ENCODE data around the gene MVB12B. TPM values are rescaled to one million over a fixed set of nuclear protein-coding genes. Genes with fewer than 3 reads are reported as not detected.

Gene MVB12B
- total and polyA plus RNA-seq, 8 donors: 19.9 to 25.3 (median 22.8) TPM

- Histone ChIP-seq H3K9me3 (no peaks in the 10 kb centered on the region), H3K27ac (peak overlapping the region; percentile 57 to 92), H3K4me1 (peaks cover 6 to 73% of the 10 kb centered on the region in 2 donors), H3K27me3 (no peaks in the 10 kb centered on the region), H3K36me3 (peaks cover 0 to 39% of the 10 kb centered on the region in 2 donors), H3K4me3 (no peak overlapping the region)
- intact Hi-C loops (cut with DNase I): no loop called here
- TF ChIP-seq, protein P1, sequence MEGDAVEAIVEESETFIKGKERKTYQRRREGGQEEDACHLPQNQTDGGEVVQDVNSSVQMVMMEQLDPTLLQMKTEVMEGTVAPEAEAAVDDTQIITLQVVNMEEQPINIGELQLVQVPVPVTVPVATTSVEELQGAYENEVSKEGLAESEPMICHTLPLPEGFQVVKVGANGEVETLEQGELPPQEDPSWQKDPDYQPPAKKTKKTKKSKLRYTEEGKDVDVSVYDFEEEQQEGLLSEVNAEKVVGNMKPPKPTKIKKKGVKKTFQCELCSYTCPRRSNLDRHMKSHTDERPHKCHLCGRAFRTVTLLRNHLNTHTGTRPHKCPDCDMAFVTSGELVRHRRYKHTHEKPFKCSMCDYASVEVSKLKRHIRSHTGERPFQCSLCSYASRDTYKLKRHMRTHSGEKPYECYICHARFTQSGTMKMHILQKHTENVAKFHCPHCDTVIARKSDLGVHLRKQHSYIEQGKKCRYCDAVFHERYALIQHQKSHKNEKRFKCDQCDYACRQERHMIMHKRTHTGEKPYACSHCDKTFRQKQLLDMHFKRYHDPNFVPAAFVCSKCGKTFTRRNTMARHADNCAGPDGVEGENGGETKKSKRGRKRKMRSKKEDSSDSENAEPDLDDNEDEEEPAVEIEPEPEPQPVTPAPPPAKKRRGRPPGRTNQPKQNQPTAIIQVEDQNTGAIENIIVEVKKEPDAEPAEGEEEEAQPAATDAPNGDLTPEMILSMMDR (IDR thresholded peaks at IDR 0.05): no peak
- no peak for ATAC-seq
- no peak for DNase-seq
These were observed 65.4 kb downstream of the MVB12B start for GRCh38 chr9:126391713-126392661.

DNA sequence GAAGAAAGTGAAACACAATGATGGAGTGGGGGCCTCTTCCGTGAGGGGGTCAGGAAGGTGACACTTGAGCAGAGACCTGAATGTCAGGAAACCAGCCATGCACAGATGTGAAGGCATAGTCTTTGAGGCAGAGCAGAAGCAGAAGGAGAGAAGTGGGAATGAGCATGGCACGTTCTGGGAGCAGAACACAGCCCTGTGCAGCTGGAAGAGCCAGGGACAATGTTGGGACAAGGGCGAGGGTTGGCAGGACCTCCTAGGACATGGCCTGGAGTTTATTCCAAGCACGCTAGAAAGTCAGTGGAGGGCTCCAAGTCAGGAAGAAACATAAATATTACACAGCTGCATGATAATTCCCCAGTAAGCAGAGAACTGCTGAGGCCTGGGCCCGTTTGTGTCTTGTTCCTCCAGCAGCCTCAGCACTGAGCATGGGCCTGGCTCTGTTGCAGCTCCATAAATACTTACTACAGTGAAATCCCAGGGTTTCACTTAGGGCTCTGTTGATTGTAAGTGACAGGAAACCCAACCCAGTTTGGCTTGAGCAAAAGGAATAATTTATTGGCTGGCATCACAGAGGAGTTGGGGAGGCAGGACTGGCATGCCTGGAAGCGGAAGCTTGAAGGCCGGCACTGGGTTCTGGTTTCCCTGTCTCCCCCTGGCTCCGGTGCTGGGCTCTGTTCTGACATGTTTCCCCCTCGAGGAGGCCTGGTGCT, 66.2 kb downstream of the MVB12B start:
- DNase-seq: no peak
- TF ChIP-seq, protein P1 (IDR thresholded peaks at IDR 0.05): no peak
- intact Hi-C loops (cut with DNase I): no loop called here
- Histone ChIP-seq H3K4me3 (no peak overlapping the region), H3K9me3 (no peaks in the 10 kb centered on the region), H3K4me1 (peaks cover 6 to 75% of the 10 kb centered on the region in 2 donors), H3K36me3 (peaks cover 0 to 32% of the 10 kb centered on the region in 2 donors), H3K27me3 (no peaks in the 10 kb centered on the region), H3K27ac (peak overlapping the region in 1 of 2 donors; percentile 92)
- no peak for ATAC-seq

DNA sequence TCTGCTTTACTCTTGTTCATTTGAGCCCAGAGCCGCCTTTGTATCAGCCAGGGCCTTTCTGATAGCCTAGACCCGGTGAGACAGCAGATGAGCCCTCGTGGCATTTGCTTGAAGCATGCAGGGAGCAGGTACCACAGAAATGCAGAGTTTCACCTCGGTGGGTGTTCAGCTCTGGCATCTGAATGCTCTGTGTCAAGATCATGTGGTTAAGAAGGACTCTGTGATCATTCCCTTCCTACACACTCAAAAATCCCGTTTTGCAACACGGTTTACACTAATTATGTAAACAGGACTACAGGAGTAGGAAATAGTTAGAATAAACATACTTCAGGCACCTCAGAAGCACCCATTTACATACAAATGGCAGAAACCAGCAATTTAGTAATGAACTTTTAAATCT, 67.2 kb downstream of the MVB12B start:
- TF ChIP-seq, protein P1 (IDR thresholded peaks at IDR 0.05): no peak
- Histone ChIP-seq H3K27ac (peak overlapping the region in 1 of 2 donors; percentile 92), H3K4me1 (peaks cover 6 to 75% of the 10 kb centered on the region in 2 donors), H3K9me3 (no peaks in the 10 kb centered on the region), H3K27me3 (no peaks in the 10 kb centered on the region), H3K4me3 (no peak overlapping the region), H3K36me3 (peaks cover 0 to 32% of the 10 kb centered on the region in 2 donors)
- ATAC-seq (peak; percentile 18), DNase-seq (no peak)
- intact Hi-C loops (cut with DNase I): no loop called here

DNA sequence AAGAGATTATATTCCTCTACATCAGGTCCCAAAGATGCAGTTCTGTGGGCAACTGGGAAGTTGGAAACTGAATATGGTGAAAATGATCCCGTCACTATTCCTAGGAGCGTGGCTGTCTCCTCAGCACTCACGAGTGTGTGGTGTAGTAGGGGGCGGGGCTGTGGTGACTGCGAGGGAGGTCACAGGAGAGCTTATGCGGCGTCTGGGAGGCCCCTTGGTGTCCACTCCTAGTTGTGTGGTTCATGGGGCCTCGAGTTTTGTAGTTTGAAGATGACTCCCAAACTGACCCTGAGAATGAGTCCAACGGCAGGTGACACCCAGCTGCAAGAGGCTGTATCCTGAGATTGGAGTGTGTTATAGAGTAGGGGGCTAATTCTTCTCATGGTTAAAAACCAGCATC, 68.2 kb downstream of the MVB12B start:
- intact Hi-C loops (cut with DNase I): no loop called here
- TF ChIP-seq, protein P1 (IDR thresholded peaks at IDR 0.05): no peak

More for the DNA sequence above, 68.2 kb downstream of the MVB12B start:
- no peak for DNase-seq
- H3K36me3 ChIP-seq: peaks cover 0 to 42% of the 10 kb centered on the region in 2 donors
- H3K4me3 ChIP-seq: no peak overlapping the region
- no peaks in the 10 kb centered on the region for H3K27me3 ChIP-seq
- no peak for ATAC-seq
- H3K4me1 ChIP-seq: peaks cover 6 to 66% of the 10 kb centered on the region in 2 donors
- no peak overlapping the region for H3K27ac ChIP-seq
- H3K9me3 ChIP-seq: no peaks in the 10 kb centered on the region

All from left lung (tissue), 10 donors.